ENCODE measurements around the gene MEAK7.
A peak's percentile ranks its signal among the peaks of the same experiment; 100 is the strongest.

The MEAK7 gene, protein sequence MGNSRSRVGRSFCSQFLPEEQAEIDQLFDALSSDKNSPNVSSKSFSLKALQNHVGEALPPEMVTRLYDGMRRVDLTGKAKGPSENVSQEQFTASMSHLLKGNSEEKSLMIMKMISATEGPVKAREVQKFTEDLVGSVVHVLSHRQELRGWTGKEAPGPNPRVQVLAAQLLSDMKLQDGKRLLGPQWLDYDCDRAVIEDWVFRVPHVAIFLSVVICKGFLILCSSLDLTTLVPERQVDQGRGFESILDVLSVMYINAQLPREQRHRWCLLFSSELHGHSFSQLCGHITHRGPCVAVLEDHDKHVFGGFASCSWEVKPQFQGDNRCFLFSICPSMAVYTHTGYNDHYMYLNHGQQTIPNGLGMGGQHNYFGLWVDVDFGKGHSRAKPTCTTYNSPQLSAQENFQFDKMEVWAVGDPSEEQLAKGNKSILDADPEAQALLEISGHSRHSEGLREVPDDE

DNA sequence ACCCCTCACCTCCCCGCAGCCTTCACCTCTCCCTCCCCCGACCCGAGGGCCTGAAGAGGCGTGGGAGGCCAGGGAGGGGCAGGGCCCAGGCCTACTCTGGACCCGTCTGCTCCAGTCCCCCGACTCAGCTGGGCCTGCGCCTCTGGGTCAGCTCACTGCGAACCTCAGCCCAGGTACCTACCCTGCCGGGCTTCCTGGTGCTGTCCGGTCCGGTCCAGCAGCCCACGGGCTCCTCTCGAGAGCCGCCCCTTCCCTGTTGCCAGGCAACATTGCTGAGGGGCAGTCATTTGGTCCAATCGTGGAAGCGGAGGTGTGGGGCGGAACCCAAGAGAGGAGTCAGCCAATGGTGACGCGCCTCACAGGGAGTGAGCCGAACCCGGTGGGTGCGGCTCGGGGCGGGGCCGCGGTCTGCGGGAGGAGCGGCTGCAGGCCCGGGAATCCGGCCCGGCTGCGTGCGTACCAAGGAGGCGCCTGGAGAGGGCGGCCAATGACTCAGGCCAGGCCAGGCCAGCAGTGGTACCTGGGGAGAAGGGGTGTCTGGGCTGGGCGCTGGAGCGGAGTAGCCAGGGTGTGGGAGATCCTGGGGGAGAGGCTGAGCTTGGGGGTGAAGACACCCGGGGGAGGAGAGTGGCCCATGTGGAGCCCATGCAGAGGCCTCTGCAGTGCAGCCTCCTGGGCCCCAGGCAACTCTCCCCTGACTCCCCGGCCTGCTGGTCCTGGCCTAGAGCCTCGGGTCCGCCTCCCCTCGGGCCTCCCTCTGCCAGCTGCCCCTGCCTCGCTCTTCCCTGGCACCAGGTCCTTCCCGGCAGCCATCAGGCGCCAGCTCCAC, at the start of gene MEAK7:
Gene MEAK7, minus strand, starts transcription at position 240 of the 829 bp plus-strand sequence. CDS start 6,573 bp downstream, outside the sequence.
- DNase-seq (ENCODE audit: low read depth) = peak; percentile 96

DNA sequence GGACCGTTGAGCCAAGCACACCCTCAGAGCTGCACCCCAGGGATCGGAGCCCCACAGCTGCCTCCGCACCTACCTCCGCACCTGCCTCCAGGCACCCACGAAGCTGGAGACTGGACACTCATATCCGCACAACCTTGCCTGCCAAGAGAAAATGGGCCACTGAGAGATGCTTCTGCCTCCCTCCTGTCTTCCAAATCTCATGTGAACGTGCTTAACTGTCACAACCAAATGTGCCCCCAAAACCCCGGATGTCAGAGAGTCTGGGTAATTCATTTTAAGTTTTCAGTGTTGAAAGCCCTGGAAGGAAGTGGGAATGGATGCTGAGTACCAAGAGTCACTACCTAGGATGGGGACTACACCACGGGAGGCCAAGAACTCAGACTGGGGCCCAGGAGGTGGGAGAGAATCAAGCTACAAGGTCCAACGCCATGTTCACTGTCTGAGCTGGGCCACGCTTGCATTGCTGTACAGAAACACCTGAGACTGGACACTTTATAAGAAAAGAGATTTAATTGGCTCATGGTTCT, 49.5 kb upstream of the MEAK7 start:
- DNase-seq (ENCODE audit: low read depth) = peak; percentile 15

GRCh38 chr16:84552135-84552534, 47.7 kb upstream of the MEAK7 start:
- DNase-seq (ENCODE audit: low read depth) = no peak

DNA sequence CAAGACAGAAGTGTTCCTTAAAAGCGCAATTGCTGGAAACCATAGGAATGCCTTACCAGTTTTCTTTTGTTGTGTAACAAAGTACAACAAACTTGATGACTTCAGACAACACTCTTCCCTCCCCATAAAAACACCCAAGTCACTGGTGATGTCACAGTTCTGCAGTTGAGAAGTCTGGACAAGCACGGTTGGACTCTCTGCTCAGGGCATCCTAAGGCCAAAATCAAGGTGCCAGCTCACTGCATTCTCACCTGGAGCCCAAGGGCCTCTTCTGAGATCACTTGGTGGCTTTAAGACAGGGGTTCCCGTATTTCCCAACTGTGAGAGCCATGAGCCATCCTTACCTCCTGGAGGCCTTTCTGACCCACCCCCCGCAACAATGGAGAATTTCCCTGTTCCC, 45.6 kb upstream of the MEAK7 start:
- no peak for DNase-seq (ENCODE audit: low read depth)

GRCh38 chr16:84548971-84549844, 44.7 kb upstream of the MEAK7 start:
- DNase-seq (ENCODE audit: low read depth) = peak; percentile 30

GRCh38 chr16:84548508-84548907, 44.0 kb upstream of the MEAK7 start:
- no peak for DNase-seq (ENCODE audit: low read depth)

- DNase-seq (ENCODE audit: low read depth) = no peak
These were observed 43.1 kb upstream of the MEAK7 start for GRCh38 chr16:84547546-84548061.

GRCh38 chr16:84546669-84547545, 42.4 kb upstream of the MEAK7 start:
- no peak for DNase-seq (ENCODE audit: low read depth)

DNA sequence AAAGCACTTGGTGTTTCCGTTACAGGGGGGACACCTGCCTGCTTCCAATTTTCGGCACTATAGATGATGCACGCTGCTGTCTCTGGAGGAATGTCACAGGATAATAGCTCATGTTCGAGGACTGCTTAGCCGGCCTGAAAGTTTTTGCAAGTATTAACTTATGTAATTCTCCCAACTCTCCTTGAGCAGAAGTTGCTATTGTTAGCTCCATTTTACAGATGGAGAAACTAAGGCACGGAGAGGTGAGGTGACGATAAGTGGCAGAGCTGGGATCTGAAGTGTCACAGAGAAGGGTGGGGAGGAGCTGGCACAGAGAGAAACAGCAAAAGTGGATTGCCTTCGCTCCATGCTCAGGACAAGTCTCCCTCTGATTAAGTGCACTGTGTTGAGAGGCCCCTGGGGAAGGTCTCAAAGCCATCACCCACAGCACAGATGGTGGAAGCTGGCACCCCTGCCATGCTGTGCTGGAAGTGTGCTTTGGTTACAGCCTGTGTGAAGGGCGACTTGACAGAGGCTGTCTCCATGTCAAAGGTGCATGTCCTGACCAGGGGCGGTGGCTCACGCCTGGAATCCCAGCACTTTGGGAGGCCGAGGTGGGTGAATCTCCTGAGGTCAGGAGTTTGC, 40.8 kb upstream of the MEAK7 start:
- DNase-seq (ENCODE audit: low read depth) = no peak

- no peak for DNase-seq (ENCODE audit: low read depth)
These were observed 39.7 kb upstream of the MEAK7 start for GRCh38 chr16:84544031-84544773.

GRCh38 chr16:84543253-84543652, 38.8 kb upstream of the MEAK7 start:
- no peak for DNase-seq (ENCODE audit: low read depth)

GRCh38 chr16:84541999-84542817, 37.7 kb upstream of the MEAK7 start:
- DNase-seq (ENCODE audit: low read depth) = no peak

DNA sequence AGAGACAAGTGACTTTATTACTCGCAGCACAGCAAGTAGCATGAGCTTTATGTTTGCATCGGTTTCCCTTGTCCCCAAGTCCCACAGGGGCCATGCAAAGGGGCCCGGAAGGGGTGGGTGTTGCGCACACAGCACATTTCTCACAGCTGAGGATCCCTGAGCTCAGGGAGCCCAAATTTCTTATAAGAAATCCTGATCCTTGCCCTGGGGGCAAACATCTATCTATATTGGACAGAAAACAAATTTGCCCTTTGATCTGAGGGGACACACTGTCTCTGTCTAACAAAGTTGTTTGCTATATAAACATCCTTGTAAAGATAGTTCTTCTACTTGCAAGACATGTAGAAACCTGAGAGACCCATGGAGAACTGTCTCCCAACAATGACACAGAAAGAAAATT, 35.7 kb upstream of the MEAK7 start:
- no peak for DNase-seq (ENCODE audit: low read depth)

DNA sequence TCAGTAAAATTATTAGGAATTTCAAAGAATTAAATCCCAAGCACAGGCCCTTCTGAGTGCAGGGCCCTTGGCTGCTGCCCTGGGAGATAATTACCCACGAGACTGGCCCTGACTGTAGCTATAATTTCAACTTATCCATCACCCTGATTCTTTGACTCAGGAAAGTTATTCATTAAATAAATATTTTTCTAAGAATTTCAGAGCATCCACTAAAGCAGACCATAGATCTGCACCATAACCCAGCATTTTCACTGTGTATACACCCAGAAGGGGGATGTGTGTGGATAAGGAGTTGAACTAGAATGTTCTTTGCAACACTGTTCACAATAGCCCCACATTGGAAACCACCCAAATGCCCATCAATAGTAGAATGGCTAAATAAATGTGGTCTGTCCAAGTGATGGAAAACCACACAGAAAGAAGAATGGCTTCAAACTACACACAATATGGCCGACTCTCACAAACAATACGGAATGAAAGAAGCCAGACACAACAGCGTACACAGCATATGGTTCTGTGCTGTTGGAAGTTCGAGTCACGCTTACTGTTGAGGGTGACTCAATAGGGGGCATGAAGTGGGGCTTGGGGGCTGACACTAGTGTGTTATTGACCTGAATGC, 33.9 kb upstream of the MEAK7 start:
- DNase-seq (ENCODE audit: low read depth) = no peak

- DNase-seq (ENCODE audit: low read depth) = no peak
These were observed 33.2 kb upstream of the MEAK7 start for GRCh38 chr16:84537491-84538151.

DNA sequence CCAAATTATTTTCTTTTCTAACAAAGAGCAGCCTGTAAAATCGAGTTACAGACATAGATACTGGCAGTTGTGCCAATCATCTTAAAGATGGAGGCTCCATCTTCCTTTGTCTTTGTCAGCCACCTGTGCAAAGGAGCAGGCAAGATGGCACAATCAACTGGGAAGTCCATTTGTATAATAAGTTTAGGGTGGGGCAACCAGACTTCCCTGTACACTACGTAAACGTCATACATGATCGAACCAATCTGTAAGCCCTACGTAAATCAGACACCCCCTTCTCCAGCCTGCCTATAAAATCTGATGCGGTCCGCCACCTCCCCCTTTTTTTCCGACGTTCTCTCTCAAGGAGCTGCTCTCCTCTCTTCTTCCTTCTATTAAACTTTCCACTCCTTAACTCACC, 31.4 kb upstream of the MEAK7 start:
- no peak for DNase-seq (ENCODE audit: low read depth)

DNA sequence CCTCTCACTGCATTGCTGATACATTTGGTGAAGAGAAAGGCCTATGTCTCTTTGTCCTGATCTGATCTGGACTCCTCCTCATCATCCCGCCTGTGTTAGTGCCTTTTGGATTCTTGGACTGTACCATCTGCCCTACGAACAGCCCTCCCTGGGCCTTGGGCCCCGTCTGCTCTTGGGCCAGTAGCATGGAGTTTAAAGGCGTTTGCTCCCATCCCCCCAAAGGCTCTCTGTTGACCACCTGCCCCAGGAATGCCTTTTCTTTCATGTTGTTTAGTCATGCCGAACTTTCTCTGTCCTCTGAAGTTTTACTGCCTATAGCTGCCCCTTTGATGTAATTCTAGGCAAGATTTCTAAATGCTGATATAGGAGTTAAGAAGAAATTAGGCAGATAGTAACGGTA, 30.9 kb upstream of the MEAK7 start:
- no peak for DNase-seq (ENCODE audit: low read depth)

DNA sequence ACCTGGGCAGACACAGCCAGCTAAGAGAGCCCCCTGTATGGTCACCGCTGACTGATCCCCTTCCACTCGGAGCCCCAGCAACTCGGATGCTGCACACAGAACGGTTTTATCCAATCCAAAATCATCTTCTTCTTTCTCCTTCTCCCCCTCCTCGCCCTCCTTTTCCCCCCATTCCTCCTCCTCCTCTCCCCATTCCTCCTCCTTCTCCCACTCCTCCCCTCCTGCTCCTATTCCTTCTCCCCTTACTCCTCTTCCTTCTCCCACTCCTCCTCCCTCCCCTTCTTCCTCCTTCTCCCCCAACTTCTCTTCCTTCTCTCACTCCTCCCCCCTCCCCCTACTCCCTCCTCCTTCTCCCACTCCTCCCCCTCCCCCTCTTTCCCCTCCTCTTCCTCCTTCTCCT, 30.4 kb upstream of the MEAK7 start:
- no peak for DNase-seq (ENCODE audit: low read depth)
